Activated T-helper 2 cell treated with anti-CD3 and anti-CD28 coated beads, Interferon-gamma antibody, Interleukin-2, Interleukin-4, amounts not matched to agents 10 μg/mL and 5 μg/mL and 100 μg/mL, durations not matched to agents 14 hours and 24 hours and 36 hours (primary cell): ENCODE data around the gene RASSF6. TPM values are rescaled to one million over a fixed set of nuclear protein-coding genes. Genes with fewer than 3 reads are reported as not detected.

Experiments
- DNase-seq: peaks from one replicate; pipeline ENCODE4 v3.0.0; 2021; ENCODE audit warnings: low spot score
- H3K27ac Mint-ChIP-seq: one replicate; pipeline ENCODE4 v1.8.0; 2021; ENCODE audit warnings: mixed read lengths
- H3K27me3 Mint-ChIP-seq: one replicate; pipeline ENCODE4 v1.8.0; 2021; ENCODE audit warnings: low read depth, mixed read lengths
- H3K36me3 Mint-ChIP-seq: one replicate; pipeline ENCODE4 v1.8.0; 2021; ENCODE audit warnings: low read depth, mixed read lengths
- H3K4me1 Mint-ChIP-seq: one replicate; pipeline ENCODE4 v1.8.0; 2021; ENCODE audit warnings: low read depth, mixed read lengths
- H3K4me3 Mint-ChIP-seq: one replicate; pipeline ENCODE4 v1.8.0; 2021; ENCODE audit warnings: low read depth, mild to moderate bottlenecking, moderate library complexity, mixed read lengths
- H3K9me3 Mint-ChIP-seq: one replicate; pipeline ENCODE4 v1.8.0; 2021; ENCODE audit warnings: mixed read lengths
- intact Hi-C: fragments of 100-400 bp; cut with micrococcal nuclease; formaldehyde crosslinking; loops from one replicate; pipeline ENCODE4 v1.15.1; 2023
- total RNA-seq: library from RNA; stranded (reverse); gene quantifications from 2 replicates; pipeline ENCODE4 v1.2.3, GENCODE V29; 2022

RASSF6 gene
- total RNA-seq, 1 donor from 2014 or later = not detected

- no peak for DNase-seq
- H3K27me3 Mint-ChIP-seq = peaks cover 3% of the 10 kb centered on the region
- H3K4me3 Mint-ChIP-seq = no peak overlapping the region
- peaks cover 5% of the 10 kb centered on the region for H3K4me1 Mint-ChIP-seq
- intact Hi-C loops = no loop called here
- H3K27ac Mint-ChIP-seq = no peak overlapping the region
- no peaks in the 10 kb centered on the region for H3K36me3 Mint-ChIP-seq
- H3K9me3 Mint-ChIP-seq = no peaks in the 10 kb centered on the region
Measured at GRCh38 chr4:73539386-73539785, 80.8 kb downstream of the RASSF6 start.

- H3K27ac Mint-ChIP-seq = no peak overlapping the region
- no peak for DNase-seq
- peaks cover 3% of the 10 kb centered on the region for H3K27me3 Mint-ChIP-seq
- H3K4me3 Mint-ChIP-seq = no peak overlapping the region
- intact Hi-C loops = no loop called here
- H3K4me1 Mint-ChIP-seq = peaks cover 5% of the 10 kb centered on the region
- H3K9me3 Mint-ChIP-seq = no peaks in the 10 kb centered on the region
- no peaks in the 10 kb centered on the region for H3K36me3 Mint-ChIP-seq
Measured at GRCh38 chr4:73538162-73538561, 82.1 kb downstream of the RASSF6 start.

GRCh38 chr4:73533515-73534422 is 86.5 kb downstream of the RASSF6 start:
- H3K27me3 Mint-ChIP-seq = peaks cover 9% of the 10 kb centered on the region
- H3K27ac Mint-ChIP-seq = no peak overlapping the region
- no peak for DNase-seq
- intact Hi-C loops = no loop called here
- H3K36me3 Mint-ChIP-seq = no peaks in the 10 kb centered on the region
- H3K9me3 Mint-ChIP-seq = no peaks in the 10 kb centered on the region
- peaks cover 5% of the 10 kb centered on the region for H3K4me1 Mint-ChIP-seq
- no peak overlapping the region for H3K4me3 Mint-ChIP-seq

GRCh38 chr4:73528171-73528570 is 92.1 kb downstream of the RASSF6 start:
- intact Hi-C loops = no loop called here
- Mint-ChIP-seq H3K4me1 (no peaks in the 10 kb centered on the region), H3K9me3 (no peaks in the 10 kb centered on the region), H3K27me3 (peaks cover 6% of the 10 kb centered on the region), H3K27ac (no peak overlapping the region), H3K36me3 (no peaks in the 10 kb centered on the region), H3K4me3 (no peak overlapping the region)
- DNase-seq = no peak

- intact Hi-C loops = no loop called here
- Mint-ChIP-seq H3K9me3 (no peaks in the 10 kb centered on the region), H3K27ac (no peak overlapping the region), H3K4me1 (no peaks in the 10 kb centered on the region), H3K4me3 (no peak overlapping the region), H3K27me3 (no peaks in the 10 kb centered on the region), H3K36me3 (no peaks in the 10 kb centered on the region)
- no peak for DNase-seq
Measured at GRCh38 chr4:73527196-73527595, 93.0 kb downstream of the RASSF6 start.

- no peak for DNase-seq
- no peak overlapping the region for H3K27ac Mint-ChIP-seq
- no peaks in the 10 kb centered on the region for H3K9me3 Mint-ChIP-seq
- no peaks in the 10 kb centered on the region for H3K4me1 Mint-ChIP-seq
- no peak overlapping the region for H3K4me3 Mint-ChIP-seq
- H3K27me3 Mint-ChIP-seq = peaks cover 2% of the 10 kb centered on the region
- intact Hi-C loops = no loop called here
- H3K36me3 Mint-ChIP-seq = no peaks in the 10 kb centered on the region
Measured at GRCh38 chr4:73525611-73526010, 94.6 kb downstream of the RASSF6 start.

GRCh38 chr4:73523126-73523525 is 97.1 kb downstream of the RASSF6 start:
- intact Hi-C loops = no loop called here
- no peaks in the 10 kb centered on the region for H3K9me3 Mint-ChIP-seq
- no peak overlapping the region for H3K27ac Mint-ChIP-seq
- DNase-seq = no peak
- no peaks in the 10 kb centered on the region for H3K4me1 Mint-ChIP-seq
- H3K27me3 Mint-ChIP-seq = peaks cover 2% of the 10 kb centered on the region
- no peak overlapping the region for H3K4me3 Mint-ChIP-seq
- no peaks in the 10 kb centered on the region for H3K36me3 Mint-ChIP-seq

Other genes starting within 250 kb of the RASSF6 start
- not detected in 2 replicates for gene ALB, start 216.1 kb downstream of the RASSF6 start, total RNA-seq
- gene AFP, start 184.2 kb downstream of the RASSF6 start, total RNA-seq = not detected in 2 replicates
- gene AFM, start 138.7 kb downstream of the RASSF6 start, total RNA-seq = not detected in 2 replicates
- 19.6 and 21.6 TPM in 2 replicates for gene CXCL8, start 120.1 kb upstream of the RASSF6 start, total RNA-seq
- gene CXCL6, start 216.2 kb upstream of the RASSF6 start, total RNA-seq = not detected in 2 replicates
- gene PF4V1, start 232.9 kb upstream of the RASSF6 start, total RNA-seq = not detected in 2 replicates
- not detected in 2 replicates for gene CXCL1, start 249.0 kb upstream of the RASSF6 start, total RNA-seq